Placental epithelial cell (primary cell): Measurements from ENCODE around the gene SPINK2. TPM values are rescaled to one million over a fixed set of nuclear protein-coding genes. Genes with fewer than 3 reads are reported as not detected.

ENCODE experiments used
- small RNA-seq: library from RNA; depleted of rRNA; stranded (forward); fragments of <200 nt; gene quantifications from one replicate; pipeline ENCODE3, GENCODE V24; 2012
- total RNA-seq: library from RNA; depleted of rRNA; stranded (reverse); fragments of >200 nt; gene quantifications from 2 replicates; pipeline ENCODE4 v1.2.3, GENCODE V29; 2012

The SPINK2 gene
- total RNA-seq: not detected in 2 replicates

GRCh38 chr4:56821381-56822243 lies at the start of gene SPINK2:
Gene SPINK2 (minus strand): TSS chr4:56821701. CDS start chr4:56821662, 39 bp downstream.

Small RNAs within 50 kb of the gene (small RNA-seq; reads per million reads assigned to genes)
- gene RF00017: not detected
- gene RF00019: not detected
- gene RN7SL357P: not detected
- not detected for gene RN7SL492P

Other genes starting within 250 kb of the SPINK2 start
- 0.65 and 7.1 TPM in 2 replicates for gene HOPX, start 140.4 kb downstream of the SPINK2 start, total RNA-seq
- gene REST, start 86.2 kb upstream of the SPINK2 start, total RNA-seq: 40.0 and 51.0 TPM in 2 replicates
- gene NOA1, start 155.9 kb upstream of the SPINK2 start, total RNA-seq: 34.2 and 38.1 TPM in 2 replicates
- 88.3 and 90.3 TPM in 2 replicates for gene POLR2B, start 157.2 kb upstream of the SPINK2 start, total RNA-seq